OCI-LY3 (cell line): ENCODE results near the gene PRDM4.

Source experiments
- H2AFZ ChIP-seq: fragments of 200-600, 300-600 bp; shearing (Covaris generic); 2 replicates; pipeline ENCODE4 v1.6.0; 2014; ENCODE audit warnings: antibody characterized with exemption, low read depth, low read length
- H3K27ac ChIP-seq: fragments of 200-600, 300-600 bp; sonication (generic); 2 replicates; pipeline ENCODE4 v1.5.1; 2014; ENCODE audit warnings: mild to moderate bottlenecking, low read length, moderate library complexity, mixed read lengths
- H3K27me3 ChIP-seq: fragments of 200-600, 300-600 bp; sonication (generic); 2 replicates; pipeline ENCODE4 v1.6.1; 2014; ENCODE audit warnings: low read depth, low read length, mixed read lengths
- H3K36me3 ChIP-seq: fragments of 200-600, 300-600 bp; sonication (generic); replicated peaks from 2 replicates; pipeline ENCODE3; 2014; ENCODE audit warnings: low read depth, low read length, mixed read lengths
- H3K4me1 ChIP-seq: fragments of 300-600, 200-600 bp; sonication (generic); 2 replicates; pipeline ENCODE4 v1.6.1; 2014; ENCODE audit warnings: low read length, mixed read lengths
- H3K4me2 ChIP-seq: fragments of 200-600, 300-600 bp; sonication (generic); 2 replicates; pipeline ENCODE4 v1.6.1; 2014; ENCODE audit warnings: low read length, mixed read lengths
- H3K4me3 ChIP-seq: fragments of 300-600, 200-600 bp; sonication (generic); 2 replicates; pipeline ENCODE4 v1.5.1; 2014; ENCODE audit warnings: antibody characterized with exemption, mild to moderate bottlenecking, low read length, moderate library complexity
- H3K79me2 ChIP-seq: fragments of 300-600, 200-600 bp; shearing (Covaris generic); 2 replicates; pipeline ENCODE4 v1.6.1; 2014; ENCODE audit warnings: mild to moderate bottlenecking, low read length, mixed read lengths
- H3K9ac ChIP-seq: fragments of 300-600, 200-600 bp; shearing (Covaris generic); 2 replicates; pipeline ENCODE4 v1.6.0; 2014; ENCODE audit warnings: mild to moderate bottlenecking, low read length, moderate library complexity
- H3K9me3 ChIP-seq: fragments of 200-600, 300-600 bp; shearing (Covaris generic); 2 replicates; pipeline ENCODE4 v1.6.1; 2014; ENCODE audit warnings: low read length, mixed read lengths; ENCODE audit not compliant: insufficient read depth
- H4K20me1 ChIP-seq: fragments of 200-600, 300-600 bp; sonication (generic); 2 replicates; pipeline ENCODE4 v1.6.1; 2016; ENCODE audit warnings: low read length, mixed read lengths; ENCODE audit not compliant: insufficient read depth
- EZH2phosphoT487 ChIP-seq: fragments of 200-600 bp; shearing (Covaris generic); IDR thresholded peaks from 2 replicates; pipeline ENCODE4 v1.6.1; 2018; ENCODE audit warnings: antibody characterized with exemption, mixed run types, low read depth
- TF ChIP-seq, protein P1 (sequence below): fragments of 200-600, 300-600 bp; sonication (generic); IDR thresholded peaks from 2 replicates; pipeline ENCODE4 v1.5.1; 2014; ENCODE audit warnings: antibody characterized with exemption, low read length, low read depth

The PRDM4 gene

GRCh38 chr12:107748472-107748871, 12.5 kb downstream of the PRDM4 start:
- Histone ChIP-seq H3K9ac (no peak overlapping the region), H3K9me3 (no peaks in the 10 kb centered on the region)

DNA sequence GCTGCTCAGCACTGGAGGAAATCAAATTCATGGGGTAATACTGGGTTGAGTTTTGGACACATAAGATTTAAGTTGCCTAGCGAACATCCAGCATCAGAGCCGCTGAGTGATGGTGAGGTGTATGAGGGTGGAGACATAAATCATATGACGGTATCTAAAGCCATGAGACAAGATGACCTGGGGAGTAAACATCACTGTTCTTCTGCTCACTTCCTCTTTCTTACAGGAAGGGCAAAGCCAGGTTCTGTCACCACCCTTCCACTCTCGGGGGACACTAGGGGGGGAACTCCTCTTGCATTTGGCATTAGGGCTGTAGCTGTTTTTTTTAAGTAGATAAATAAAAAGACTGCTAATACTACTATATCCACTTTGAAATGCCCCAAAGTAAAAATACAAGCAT, 24.0 kb downstream of the PRDM4 start:
- Histone ChIP-seq H4K20me1 (no peaks in the 10 kb centered on the region), H3K4me1 (peaks cover 28% of the 10 kb centered on the region), H3K27me3 (no peaks in the 10 kb centered on the region), H3K4me3 (0 out of 2 replicates have a peak overlapping the region, but pooled peaks have one; percentile 12), H3K36me3 (peaks cover 69% of the 10 kb centered on the region), H3K27ac (peak overlapping the region; percentile 43), H3K4me2 (peak overlapping the region; percentile 48), H3K79me2 (no peaks in the 10 kb centered on the region), H3K9ac (peak overlapping the region; percentile 15; the same call in 1 of the 2 replicates), H2AFZ (no peak overlapping the region), H3K9me3 (no peaks in the 10 kb centered on the region)
- TF ChIP-seq, protein P1, sequence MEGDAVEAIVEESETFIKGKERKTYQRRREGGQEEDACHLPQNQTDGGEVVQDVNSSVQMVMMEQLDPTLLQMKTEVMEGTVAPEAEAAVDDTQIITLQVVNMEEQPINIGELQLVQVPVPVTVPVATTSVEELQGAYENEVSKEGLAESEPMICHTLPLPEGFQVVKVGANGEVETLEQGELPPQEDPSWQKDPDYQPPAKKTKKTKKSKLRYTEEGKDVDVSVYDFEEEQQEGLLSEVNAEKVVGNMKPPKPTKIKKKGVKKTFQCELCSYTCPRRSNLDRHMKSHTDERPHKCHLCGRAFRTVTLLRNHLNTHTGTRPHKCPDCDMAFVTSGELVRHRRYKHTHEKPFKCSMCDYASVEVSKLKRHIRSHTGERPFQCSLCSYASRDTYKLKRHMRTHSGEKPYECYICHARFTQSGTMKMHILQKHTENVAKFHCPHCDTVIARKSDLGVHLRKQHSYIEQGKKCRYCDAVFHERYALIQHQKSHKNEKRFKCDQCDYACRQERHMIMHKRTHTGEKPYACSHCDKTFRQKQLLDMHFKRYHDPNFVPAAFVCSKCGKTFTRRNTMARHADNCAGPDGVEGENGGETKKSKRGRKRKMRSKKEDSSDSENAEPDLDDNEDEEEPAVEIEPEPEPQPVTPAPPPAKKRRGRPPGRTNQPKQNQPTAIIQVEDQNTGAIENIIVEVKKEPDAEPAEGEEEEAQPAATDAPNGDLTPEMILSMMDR: peak; percentile 42
- no peak for TF ChIP-seq EZH2phosphoT487

More at GRCh38 chr12:107748472-107748871, 12.5 kb downstream of the PRDM4 start:
- TF ChIP-seq, protein P1: no peak
- TF ChIP-seq EZH2phosphoT487: no peak
- Histone ChIP-seq H3K4me1 (no peaks in the 10 kb centered on the region), H3K4me2 (no peak overlapping the region), H3K27me3 (no peaks in the 10 kb centered on the region), H3K36me3 (peaks cover 39% of the 10 kb centered on the region), H3K79me2 (no peaks in the 10 kb centered on the region), H3K27ac (no peak overlapping the region), H4K20me1 (no peaks in the 10 kb centered on the region), H2AFZ (no peak overlapping the region), H3K4me3 (no peak overlapping the region)

GRCh38 chr12:107735763-107736162, 25.2 kb downstream of the PRDM4 start:
- TF ChIP-seq EZH2phosphoT487: no peak
- TF ChIP-seq, protein P1: no peak

DNA sequence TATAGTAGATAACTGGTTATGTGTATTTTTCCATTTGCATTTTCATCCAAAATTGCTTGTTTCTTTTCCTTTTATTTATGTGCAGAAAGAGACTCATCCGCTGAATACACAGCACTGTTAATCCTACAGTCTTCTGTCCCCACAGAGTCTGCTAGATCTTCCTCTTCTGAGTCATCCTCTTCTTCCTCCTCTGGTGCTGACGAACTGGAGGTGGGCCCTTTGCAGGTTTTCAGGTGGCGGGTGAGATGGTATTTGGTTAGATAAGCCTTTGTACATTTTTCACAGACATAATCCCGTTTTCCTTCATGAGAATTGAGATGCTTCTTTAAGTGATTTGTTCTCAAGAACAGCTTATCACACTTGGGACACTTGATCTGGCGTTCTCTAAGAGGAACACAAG, 26.8 kb downstream of the PRDM4 start:
- peak overlapping the region; percentile 10; the same call in 1 of the 2 replicates for H3K27ac ChIP-seq
- H3K9ac ChIP-seq: no peak overlapping the region
- no peak overlapping the region for H2AFZ ChIP-seq
- TF ChIP-seq, protein P1: no peak
- TF ChIP-seq EZH2phosphoT487: no peak
- H3K4me3 ChIP-seq: no peak overlapping the region
- no peaks in the 10 kb centered on the region for H3K27me3 ChIP-seq
- H3K79me2 ChIP-seq: no peaks in the 10 kb centered on the region
- no peaks in the 10 kb centered on the region for H3K9me3 ChIP-seq
- peaks cover 51% of the 10 kb centered on the region for H3K36me3 ChIP-seq
- H4K20me1 ChIP-seq: no peaks in the 10 kb centered on the region
- H3K4me2 ChIP-seq: peak overlapping the region; percentile 27
- H3K4me1 ChIP-seq: peaks cover 28% of the 10 kb centered on the region

More at GRCh38 chr12:107735763-107736162, 25.2 kb downstream of the PRDM4 start:
- Histone ChIP-seq H3K36me3 (peaks cover 58% of the 10 kb centered on the region), H3K4me1 (peaks cover 28% of the 10 kb centered on the region), H2AFZ (no peak overlapping the region), H3K4me3 (no peak overlapping the region), H3K79me2 (no peaks in the 10 kb centered on the region), H3K9me3 (no peaks in the 10 kb centered on the region), H4K20me1 (no peaks in the 10 kb centered on the region), H3K9ac (no peak overlapping the region), H3K27me3 (no peaks in the 10 kb centered on the region), H3K27ac (no peak overlapping the region), H3K4me2 (no peak overlapping the region)
